Endodermal cell (in vitro differentiated cells): ENCODE data around the gene NKX2-3. TPM values are rescaled to one million over a fixed set of nuclear protein-coding genes. Genes with fewer than 3 reads are reported as not detected.

Source experiments
- DNase-seq: peaks from one replicate; pipeline ENCODE4 v3.0.0-alpha.2; 2017
- H3K27ac ChIP-seq: 2 replicates; pipeline ENCODE4 v1.5.1; 2013; ENCODE audit warnings: mild to moderate bottlenecking, low read depth, low read length, moderate library complexity
- H3K27me3 ChIP-seq: 2 replicates; pipeline ENCODE4 v1.6.1; 2013; ENCODE audit warnings: mild to moderate bottlenecking, low read length, moderate library complexity; ENCODE audit not compliant: insufficient read depth, control insufficient read depth, poor library complexity, severe bottlenecking
- H3K36me3 ChIP-seq: 2 replicates; pipeline ENCODE4 v1.7.0; 2013; ENCODE audit warnings: mild to moderate bottlenecking, low read length, moderate library complexity; ENCODE audit not compliant: control insufficient read depth, insufficient read depth
- H3K4me1 ChIP-seq: one replicate; pipeline ENCODE4 v1.7.0; 2013; ENCODE audit warnings: low read length; ENCODE audit not compliant: control insufficient read depth, insufficient read depth
- H3K4me3 ChIP-seq: 2 replicates; pipeline ENCODE4 v1.5.1; 2013; ENCODE audit warnings: mild to moderate bottlenecking, low read length, moderate library complexity
- H3K9ac ChIP-seq: 2 replicates; pipeline ENCODE4 v1.6.1; 2013; ENCODE audit warnings: mild to moderate bottlenecking, low read length, moderate library complexity; ENCODE audit not compliant: poor library complexity, severe bottlenecking; ENCODE audit errors: extremely low read depth
- H3K9me3 ChIP-seq: 2 replicates; pipeline ENCODE4 v1.6.1; 2013; ENCODE audit warnings: mild to moderate bottlenecking, low read length, moderate library complexity; ENCODE audit not compliant: control insufficient read depth
- H3K27ac Mint-ChIP-seq: 2 replicates; pipeline ENCODE4 v1.8.0; 2020; ENCODE audit warnings: mixed read lengths
- H3K27me3 Mint-ChIP-seq: 2 replicates; pipeline ENCODE4 v1.8.0; 2021; ENCODE audit warnings: mild to moderate bottlenecking, mixed read lengths; ENCODE audit not compliant: insufficient read depth
- H3K36me3 Mint-ChIP-seq: 2 replicates; pipeline ENCODE4 v1.8.0; 2020; ENCODE audit warnings: low read depth, mixed read lengths
- H3K4me1 Mint-ChIP-seq: 2 replicates; pipeline ENCODE4 v1.8.0; 2020; ENCODE audit warnings: mixed read lengths
- H3K4me3 Mint-ChIP-seq: 2 replicates; pipeline ENCODE4 v1.8.0; 2020; ENCODE audit warnings: mild to moderate bottlenecking, moderate library complexity, mixed read lengths
- H3K9me3 Mint-ChIP-seq: 2 replicates; pipeline ENCODE4 v1.8.0; 2020; ENCODE audit warnings: mild to moderate bottlenecking, mixed read lengths
- CTCF ChIP-seq: fragments of 200-600 bp; sonication (generic); conservative IDR thresholded peaks from 2 replicates; pipeline ENCODE4 v1.5.0; 2021; ENCODE audit warnings: antibody characterized with exemption, mild to moderate bottlenecking
- WGBS, 2 experiments: methylation state at CpG; one replicate each; pipeline versions ENCODE4 v1.1.5 to v1.1.7; 2013; ENCODE audit warnings: missing lambda C conversion rate in 2 of 2, mixed read lengths in 1 of 2; ENCODE audit not compliant: insufficient coverage in 1 of 2, insufficient read length in 1 of 2; 5-methylcytosine and 5-hydroxymethylcytosine counted together
- total RNA-seq, 2 donors: library from RNA; stranded (reverse); fragmentation: NEBNext Ultra II Directional in 1 of 2; extraction: Animal tissue kit (Norgen Biotek cat#: 25700) in 1 of 2; gene quantifications; 2 replicates in 1 of 2; 3 replicates in 1 of 2; pipeline ENCODE4 v1.2.1, GENCODE V29; 2021

Gene NKX2-3
- total RNA-seq, 2 donors from 2014 or later = not detected

- Mint-ChIP-seq H3K27ac (no peak overlapping the region), H3K27me3 (peaks cover 98% of the 10 kb centered on the region), H3K9me3 (peaks cover 1% of the 10 kb centered on the region), H3K36me3 (no peaks in the 10 kb centered on the region), H3K4me1 (peaks cover 38% of the 10 kb centered on the region), H3K4me3 (peak overlapping the region; percentile 32)
- H3K9ac ChIP-seq = no peak overlapping the region
- WGBS, 2 experiments = 3 to 5% methylated on average over 16 to 45 of the region's 46 CpGs
- no peak overlapping the region for H3K27ac ChIP-seq
- peaks cover 13% of the 10 kb centered on the region for H3K4me1 ChIP-seq
- no peaks in the 10 kb centered on the region for H3K36me3 ChIP-seq
- peak; percentile 47 for TF ChIP-seq CTCF
- H3K4me3 ChIP-seq = peak overlapping the region; percentile 12
- peaks cover 8% of the 10 kb centered on the region for H3K9me3 ChIP-seq
- H3K27me3 ChIP-seq = peaks cover 100% of the 10 kb centered on the region
- DNase-seq = peak; percentile 81
Observed at GRCh38 chr10:99530108-99531025, 2.4 kb upstream of the NKX2-3 start.

- H3K9ac ChIP-seq = no peak overlapping the region
- Mint-ChIP-seq H3K27ac (no peak overlapping the region), H3K4me3 (peak overlapping the region; percentile 32), H3K27me3 (peaks cover 98% of the 10 kb centered on the region), H3K36me3 (no peaks in the 10 kb centered on the region), H3K4me1 (peaks cover 38% of the 10 kb centered on the region), H3K9me3 (peaks cover 1% of the 10 kb centered on the region)
- peaks cover 100% of the 10 kb centered on the region for H3K27me3 ChIP-seq
- TF ChIP-seq CTCF = no peak
- 7% methylated on average over 28 to 40 of the region's 40 CpGs for WGBS, 2 experiments
- peak overlapping the region; percentile 12 for H3K4me3 ChIP-seq
- peak; percentile 73 for DNase-seq
- peaks cover 13% of the 10 kb centered on the region for H3K4me1 ChIP-seq
- no peaks in the 10 kb centered on the region for H3K36me3 ChIP-seq
- H3K9me3 ChIP-seq = peaks cover 8% of the 10 kb centered on the region
- no peak overlapping the region for H3K27ac ChIP-seq
Observed at GRCh38 chr10:99531026-99531695, 1.6 kb upstream of the NKX2-3 start.

- H3K27me3 Mint-ChIP-seq = peaks cover 98% of the 10 kb centered on the region
- Histone ChIP-seq H3K4me3 (no peak overlapping the region), H3K27ac (no peak overlapping the region), H3K4me1 (peaks cover 13% of the 10 kb centered on the region), H3K9ac (no peak overlapping the region), H3K9me3 (peaks cover 8% of the 10 kb centered on the region), H3K27me3 (peaks cover 100% of the 10 kb centered on the region), H3K36me3 (no peaks in the 10 kb centered on the region)
- H3K4me1 Mint-ChIP-seq = peaks cover 36% of the 10 kb centered on the region
- 37 to 41% methylated on average over 23 to 25 of the region's 25 CpGs for WGBS, 2 experiments
- DNase-seq = peak; percentile 45
- H3K9me3 Mint-ChIP-seq = peaks cover 1% of the 10 kb centered on the region
- TF ChIP-seq CTCF = no peak
- H3K27ac Mint-ChIP-seq = no peak overlapping the region
- no peaks in the 10 kb centered on the region for H3K36me3 Mint-ChIP-seq
- H3K4me3 Mint-ChIP-seq = peak overlapping the region; percentile 43
Observed at GRCh38 chr10:99531696-99532593, 797 bp upstream of the NKX2-3 start.
